ENCODE results near the gene PACS2.
"Not testable (repeated sequence)": the region's sequence is repeated elsewhere in the genome, so short reads cannot be mapped to it uniquely, and the experiment has no call there.

Gene PACS2

DNA sequence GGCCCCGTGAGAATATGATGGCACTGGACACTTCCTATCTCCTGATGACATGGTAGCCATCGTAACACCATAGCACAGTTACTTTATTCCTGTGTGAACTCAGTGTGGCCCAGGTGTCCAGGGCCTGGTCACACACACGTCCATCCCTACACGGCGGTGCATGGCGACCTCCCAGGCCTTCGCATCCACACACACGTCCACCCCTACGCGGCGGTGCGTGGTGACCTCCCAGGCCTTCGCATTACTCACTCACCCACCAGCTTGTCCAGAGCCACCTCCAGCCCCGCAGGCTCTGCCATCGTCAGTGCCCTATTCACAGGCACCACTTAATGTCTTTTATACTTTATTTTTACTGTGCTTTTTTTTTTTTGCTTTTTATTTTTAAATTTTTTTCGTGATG lies 44.4 kb downstream of the PACS2 start:
- Histone ChIP-seq H3K36me3 (replicated peaks) (peaks cover 4% of the 10 kb centered on the region), H3K27ac (no peak overlapping the region), H3K4me3 (ENCODE audit: low read depth, low read length) (no peak overlapping the region), H3K27me3 (replicated peaks) (no peaks in the 10 kb centered on the region)
- TF ChIP-seq, protein P1, sequence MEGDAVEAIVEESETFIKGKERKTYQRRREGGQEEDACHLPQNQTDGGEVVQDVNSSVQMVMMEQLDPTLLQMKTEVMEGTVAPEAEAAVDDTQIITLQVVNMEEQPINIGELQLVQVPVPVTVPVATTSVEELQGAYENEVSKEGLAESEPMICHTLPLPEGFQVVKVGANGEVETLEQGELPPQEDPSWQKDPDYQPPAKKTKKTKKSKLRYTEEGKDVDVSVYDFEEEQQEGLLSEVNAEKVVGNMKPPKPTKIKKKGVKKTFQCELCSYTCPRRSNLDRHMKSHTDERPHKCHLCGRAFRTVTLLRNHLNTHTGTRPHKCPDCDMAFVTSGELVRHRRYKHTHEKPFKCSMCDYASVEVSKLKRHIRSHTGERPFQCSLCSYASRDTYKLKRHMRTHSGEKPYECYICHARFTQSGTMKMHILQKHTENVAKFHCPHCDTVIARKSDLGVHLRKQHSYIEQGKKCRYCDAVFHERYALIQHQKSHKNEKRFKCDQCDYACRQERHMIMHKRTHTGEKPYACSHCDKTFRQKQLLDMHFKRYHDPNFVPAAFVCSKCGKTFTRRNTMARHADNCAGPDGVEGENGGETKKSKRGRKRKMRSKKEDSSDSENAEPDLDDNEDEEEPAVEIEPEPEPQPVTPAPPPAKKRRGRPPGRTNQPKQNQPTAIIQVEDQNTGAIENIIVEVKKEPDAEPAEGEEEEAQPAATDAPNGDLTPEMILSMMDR (IDR thresholded peaks at IDR 0.05; ENCODE audit: low read depth, low read length, missing control alignments): no peak
- no peak for DNase-seq
- in situ Hi-C loops (cut with HindIII; ENCODE audit: low pct_ligation_motif_present, low sequenced_read_pairs): no loop called here

DNA sequence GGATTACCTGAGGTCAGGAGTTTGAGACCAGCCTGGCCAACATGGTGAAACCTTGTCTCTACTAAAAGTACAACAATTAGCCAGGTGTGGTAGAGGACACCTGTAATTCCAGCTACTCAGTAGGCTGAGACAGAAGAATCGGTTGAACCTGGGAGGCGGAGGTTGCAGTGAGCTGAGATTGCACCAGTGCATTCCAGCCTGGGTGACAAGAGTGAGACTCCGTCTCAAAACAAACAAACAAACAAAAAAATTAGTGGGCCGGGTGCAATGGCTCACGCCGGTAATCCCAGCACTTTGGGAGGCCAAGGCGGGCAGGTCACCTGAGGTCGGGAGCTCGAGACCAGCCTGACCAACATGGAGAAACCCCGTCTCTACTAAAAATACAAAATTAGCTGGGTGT lies 46.9 kb downstream of the PACS2 start:
- H3K36me3 ChIP-seq (replicated peaks); in situ Hi-C loops (cut with HindIII; ENCODE audit: low pct_ligation_motif_present, low sequenced_read_pairs); H3K27ac ChIP-seq; H3K4me3 ChIP-seq (ENCODE audit: low read depth, low read length); H3K27me3 ChIP-seq (replicated peaks); DNase-seq: not testable (repeated sequence)

DNA sequence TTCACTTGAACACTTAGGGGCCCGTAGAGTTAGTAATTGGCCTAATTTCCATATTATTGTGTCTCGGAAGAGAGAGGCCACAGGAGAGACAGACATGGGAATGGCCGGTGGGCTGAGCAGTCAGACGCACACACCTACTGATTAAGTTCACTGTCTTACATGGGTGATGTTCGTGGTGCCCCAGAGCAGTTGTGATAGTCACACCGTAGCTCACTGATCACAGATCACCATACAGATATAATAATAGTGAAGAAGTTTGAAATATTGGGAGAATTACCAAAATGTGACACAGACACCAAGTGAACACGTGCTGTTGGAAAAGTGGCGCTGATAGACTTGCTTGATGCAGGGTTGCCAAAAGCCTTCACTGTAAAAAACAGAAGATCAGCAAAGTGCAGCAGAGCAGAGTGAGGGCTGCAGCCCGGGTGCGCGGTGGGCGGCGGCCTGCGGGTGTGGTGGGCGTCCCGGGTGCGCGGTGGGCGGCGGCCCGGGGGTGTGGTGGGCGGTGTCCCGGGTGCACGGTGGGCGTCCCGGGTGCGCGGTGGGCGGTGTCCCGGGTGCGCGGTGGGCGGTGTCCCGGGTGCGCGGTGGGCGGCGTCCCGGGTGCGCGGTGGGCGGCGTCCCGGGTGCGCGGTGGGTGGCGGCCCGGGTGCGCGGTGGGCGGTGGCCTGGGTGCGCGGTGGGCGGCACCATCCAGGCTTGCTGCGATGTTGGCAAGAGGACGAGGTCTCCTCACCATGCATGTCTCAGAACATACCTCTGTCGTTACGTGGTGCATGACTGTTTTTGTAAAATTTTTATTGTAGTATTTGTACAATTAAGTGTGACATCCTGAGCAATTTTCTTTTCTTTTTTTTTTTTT lies 49.5 kb downstream of the PACS2 start:
- peaks cover 4% of the 10 kb centered on the region for H3K36me3 ChIP-seq (replicated peaks)
- H3K4me3 ChIP-seq (ENCODE audit: low read depth, low read length): no peak overlapping the region
- H3K27ac ChIP-seq: no peak overlapping the region
- in situ Hi-C loops (cut with HindIII; ENCODE audit: low pct_ligation_motif_present, low sequenced_read_pairs): no loop called here
- TF ChIP-seq, protein P1 (IDR thresholded peaks at IDR 0.05; ENCODE audit: low read depth, low read length, missing control alignments): no peak
- no peaks in the 10 kb centered on the region for H3K27me3 ChIP-seq (replicated peaks)
- peak; percentile 28 for DNase-seq

DNA sequence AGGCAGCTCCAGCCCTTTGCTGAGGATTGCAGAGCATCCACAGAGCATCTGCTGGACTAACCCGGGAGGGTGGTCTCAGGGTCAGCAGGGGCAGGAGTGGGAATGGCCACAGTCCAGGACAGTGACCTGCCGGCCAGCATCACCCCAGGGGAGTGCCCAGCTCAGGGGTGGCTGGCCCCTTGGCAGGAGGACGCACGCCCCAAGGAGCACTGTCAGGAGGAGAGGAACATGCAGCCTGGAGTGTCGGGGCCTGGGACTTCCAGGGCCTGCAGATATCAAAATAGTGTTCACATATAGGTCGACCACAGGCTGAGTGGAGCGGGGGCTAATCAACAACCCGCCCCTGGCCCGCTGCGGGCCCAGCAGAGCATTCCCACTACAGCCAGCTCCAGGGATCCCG lies 50.6 kb downstream of the PACS2 start:
- H3K36me3 ChIP-seq (replicated peaks): peaks cover 4% of the 10 kb centered on the region
- no peak overlapping the region for H3K27ac ChIP-seq
- no peak overlapping the region for H3K4me3 ChIP-seq (ENCODE audit: low read depth, low read length)
- no peak for DNase-seq
- H3K27me3 ChIP-seq (replicated peaks): no peaks in the 10 kb centered on the region
- TF ChIP-seq, protein P1 (IDR thresholded peaks at IDR 0.05; ENCODE audit: low read depth, low read length, missing control alignments): no peak
- in situ Hi-C loops (cut with HindIII; ENCODE audit: low pct_ligation_motif_present, low sequenced_read_pairs): no loop called here

DNA sequence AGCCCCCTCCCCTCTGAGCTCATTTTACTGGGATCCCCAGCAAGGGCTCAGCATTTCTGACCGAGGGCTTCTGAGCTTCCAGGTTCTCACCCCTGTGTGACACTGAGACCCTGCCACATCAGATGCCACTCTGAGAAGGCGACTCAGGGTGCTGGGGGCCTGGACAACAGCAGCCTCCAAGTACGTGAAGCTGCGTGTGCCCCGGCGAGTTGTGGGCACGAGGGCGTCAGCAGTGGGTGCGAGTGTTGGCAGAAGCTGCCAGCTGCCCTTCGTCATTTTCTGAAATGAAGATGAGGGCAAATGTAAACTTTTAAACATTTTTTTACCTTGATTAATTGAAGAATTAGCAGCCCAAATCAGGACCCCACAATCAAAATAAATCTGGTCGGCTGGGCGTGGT lies 51.1 kb downstream of the PACS2 start:
- in situ Hi-C loops (cut with HindIII; ENCODE audit: low pct_ligation_motif_present, low sequenced_read_pairs): no loop called here
- TF ChIP-seq, protein P1 (IDR thresholded peaks at IDR 0.05; ENCODE audit: low read depth, low read length, missing control alignments): no peak
- Histone ChIP-seq H3K27ac (no peak overlapping the region), H3K36me3 (replicated peaks) (peaks cover 4% of the 10 kb centered on the region), H3K27me3 (replicated peaks) (no peaks in the 10 kb centered on the region), H3K4me3 (ENCODE audit: low read depth, low read length) (no peak overlapping the region)
- no peak for DNase-seq

DNA sequence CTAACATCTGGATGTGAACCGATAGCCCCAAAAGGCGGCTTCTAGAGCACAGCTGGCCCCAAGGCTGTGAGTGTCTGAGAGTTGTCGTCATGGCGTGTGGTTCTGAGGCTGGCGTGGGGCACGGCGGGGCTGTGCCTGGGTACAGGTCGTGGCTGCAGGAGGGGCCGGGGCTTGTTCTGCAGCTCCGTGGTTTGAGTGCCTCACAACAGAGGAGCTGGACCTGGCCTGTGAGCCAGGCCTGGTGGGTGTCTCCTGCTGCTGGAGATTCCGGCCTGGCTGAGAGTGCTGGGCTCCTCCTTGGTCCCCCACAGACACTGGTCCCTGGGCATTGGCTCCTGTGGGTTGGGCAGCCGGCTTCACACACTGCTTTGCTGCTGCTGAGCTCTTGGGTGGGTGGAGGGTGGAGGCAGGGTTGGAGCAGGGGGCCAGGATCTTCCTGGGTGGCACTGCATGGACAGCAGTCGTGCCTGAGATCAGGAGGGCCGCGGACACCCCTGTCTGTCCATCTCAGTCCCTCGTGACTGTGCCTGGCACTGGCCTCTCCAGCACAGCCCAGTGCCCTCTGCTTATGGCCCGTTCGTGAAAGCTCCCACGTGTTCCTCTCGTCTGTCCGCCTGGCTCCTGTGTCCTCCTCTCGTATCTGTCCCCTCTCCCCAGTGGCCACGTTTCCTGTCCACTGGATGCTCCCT lies 52.0 kb downstream of the PACS2 start:
- no peaks in the 10 kb centered on the region for H3K27me3 ChIP-seq (replicated peaks)
- DNase-seq: no peak
- TF ChIP-seq, protein P1 (IDR thresholded peaks at IDR 0.05; ENCODE audit: low read depth, low read length, missing control alignments): no peak
- no peak overlapping the region for H3K27ac ChIP-seq
- no peaks in the 10 kb centered on the region for H3K36me3 ChIP-seq (replicated peaks)
- H3K4me3 ChIP-seq (ENCODE audit: low read depth, low read length): no peak overlapping the region
- in situ Hi-C loops (cut with HindIII; ENCODE audit: low pct_ligation_motif_present, low sequenced_read_pairs): no loop called here

All from brain microvascular endothelial cell (primary cell).